Measurements from ENCODE around the gene FHIT. TPM values are rescaled to one million over a fixed set of nuclear protein-coding genes. Genes with fewer than 3 reads are reported as not detected.
"Not testable (repeated sequence)": the region's sequence is repeated elsewhere in the genome, so short reads cannot be mapped to it uniquely, and the experiment has no call there.

FHIT gene
- total RNA-seq, 1 donor = 16.9 TPM

DNA sequence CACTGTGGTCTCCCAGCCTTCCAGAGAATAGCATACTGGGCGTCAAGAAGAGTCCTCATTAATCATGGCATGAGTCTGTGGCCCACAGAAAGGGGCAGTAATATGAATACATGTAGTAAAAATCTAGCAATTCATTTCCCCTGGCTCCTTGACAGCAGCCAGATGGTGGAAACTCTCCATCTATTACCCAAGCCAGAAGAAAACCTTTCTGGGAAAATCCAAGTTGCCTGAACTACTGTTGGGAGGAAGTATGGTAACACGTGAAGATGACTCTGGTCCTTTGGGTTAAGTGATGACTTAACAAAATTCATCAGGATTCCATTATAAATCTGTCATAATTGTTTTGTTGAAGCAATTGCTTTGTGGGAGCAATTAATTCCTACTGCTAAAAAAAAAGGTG is 530.5 kb downstream of the FHIT start:
- no peaks in the 10 kb centered on the region for H3K4me1 ChIP-seq (ENCODE audit: insufficient read depth, low read length)
- H3K9me3 ChIP-seq (ENCODE audit: low read depth, low read length) = no peaks in the 10 kb centered on the region
- no peaks in the 10 kb centered on the region for H3K27me3 ChIP-seq (ENCODE audit: insufficient read depth, low read length)

DNA sequence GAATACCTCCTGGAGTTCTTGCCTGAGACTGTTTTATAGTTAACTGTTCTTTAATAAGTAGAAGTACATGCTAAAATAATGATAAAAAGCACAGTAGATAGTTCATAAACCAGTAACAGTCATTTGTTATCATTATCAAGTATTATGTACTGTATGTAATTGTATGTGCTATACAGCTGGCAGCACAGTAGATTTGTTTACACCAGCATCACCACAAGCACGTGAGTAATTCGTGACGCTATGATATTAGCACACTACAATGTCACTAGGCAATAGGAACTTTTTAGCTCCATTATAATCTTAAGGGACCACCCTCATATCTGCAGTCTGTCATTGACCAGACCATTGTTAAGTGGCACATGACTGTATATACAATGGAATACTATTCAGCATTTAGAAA is 534.7 kb downstream of the FHIT start:
- Histone ChIP-seq H3K27me3 (ENCODE audit: insufficient read depth, low read length) (no peaks in the 10 kb centered on the region), H3K4me1 (ENCODE audit: insufficient read depth, low read length) (no peaks in the 10 kb centered on the region), H3K9me3 (ENCODE audit: low read depth, low read length) (no peaks in the 10 kb centered on the region), H3K4me3 (ENCODE audit: low read length) (no peak overlapping the region)

More for the DNA sequence above, 530.5 kb downstream of the FHIT start:
- H3K4me3 ChIP-seq (ENCODE audit: low read length) = no peak overlapping the region

DNA sequence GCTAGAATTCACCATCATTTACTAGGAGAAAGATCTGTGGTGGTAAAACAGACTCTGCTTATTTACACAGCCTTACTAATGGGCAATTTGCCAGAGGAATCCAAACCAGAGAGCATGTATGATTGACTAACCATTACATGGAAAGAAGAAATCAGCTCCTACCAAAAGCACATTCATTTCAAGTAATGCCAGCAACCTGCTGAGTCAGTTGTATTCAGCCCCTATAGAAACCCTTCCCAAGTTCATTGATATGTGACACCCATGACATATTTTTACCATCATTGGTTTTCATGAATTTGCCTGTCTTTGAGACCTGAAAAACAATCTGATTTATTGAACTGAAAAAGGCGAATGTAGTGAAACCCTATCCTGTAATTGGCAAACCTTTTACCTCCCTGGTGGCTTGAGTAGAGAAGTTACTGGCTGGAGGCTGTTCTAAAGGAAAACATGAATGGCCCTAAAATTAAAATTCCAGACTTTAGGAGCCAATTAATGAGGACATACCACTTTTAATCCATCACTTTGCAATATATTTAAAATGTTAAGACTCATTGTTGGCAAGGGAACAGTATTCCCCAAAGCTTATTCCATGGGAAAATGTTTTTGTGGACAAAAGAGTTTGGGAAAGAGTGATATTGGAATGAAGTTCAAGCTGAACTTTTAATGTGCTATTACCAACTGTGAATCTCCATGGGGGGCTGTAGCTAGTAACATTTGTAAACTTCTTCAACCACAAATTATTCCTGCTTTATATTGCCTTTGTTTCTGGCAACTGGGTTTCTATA is 542.9 kb downstream of the FHIT start:
- no peaks in the 10 kb centered on the region for H3K27me3 ChIP-seq (ENCODE audit: insufficient read depth, low read length)
- H3K9me3 ChIP-seq (ENCODE audit: low read depth, low read length) = no peaks in the 10 kb centered on the region
- H3K4me1 ChIP-seq (ENCODE audit: insufficient read depth, low read length) = no peaks in the 10 kb centered on the region

DNA sequence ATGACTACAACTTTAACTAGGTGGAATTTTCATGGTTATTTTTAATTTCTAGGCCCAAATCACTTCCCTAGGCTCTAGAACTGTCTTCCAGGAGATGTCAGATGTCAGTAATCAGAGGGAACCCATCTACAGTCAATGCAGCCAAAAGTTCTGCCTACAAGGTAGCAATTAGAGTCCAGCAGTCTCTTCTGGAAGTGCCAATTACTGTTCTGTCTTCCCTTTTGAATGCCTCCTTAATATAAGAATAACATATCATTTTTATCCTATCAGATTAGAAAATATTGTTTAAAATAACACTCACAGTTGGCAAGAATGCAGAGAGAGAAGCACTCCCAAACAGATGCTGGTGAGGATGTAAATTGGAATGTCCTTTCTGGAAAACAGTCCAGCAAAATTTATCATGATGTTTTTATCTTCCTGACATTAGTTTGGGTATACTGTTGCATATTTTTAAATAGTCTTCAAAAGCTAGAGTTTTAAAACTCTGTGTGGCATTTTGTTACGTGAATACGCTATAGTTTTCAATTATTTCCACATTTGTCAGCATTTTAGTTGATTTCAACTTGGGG is 543.7 kb downstream of the FHIT start:
- Histone ChIP-seq H3K27me3 (ENCODE audit: insufficient read depth, low read length) (no peaks in the 10 kb centered on the region), H3K4me3 (ENCODE audit: low read length) (no peak overlapping the region), H3K4me1 (ENCODE audit: insufficient read depth, low read length) (no peaks in the 10 kb centered on the region), H3K9me3 (ENCODE audit: low read depth, low read length) (no peaks in the 10 kb centered on the region)

More for the DNA sequence above, 542.9 kb downstream of the FHIT start:
- no peak overlapping the region for H3K4me3 ChIP-seq (ENCODE audit: low read length)

DNA sequence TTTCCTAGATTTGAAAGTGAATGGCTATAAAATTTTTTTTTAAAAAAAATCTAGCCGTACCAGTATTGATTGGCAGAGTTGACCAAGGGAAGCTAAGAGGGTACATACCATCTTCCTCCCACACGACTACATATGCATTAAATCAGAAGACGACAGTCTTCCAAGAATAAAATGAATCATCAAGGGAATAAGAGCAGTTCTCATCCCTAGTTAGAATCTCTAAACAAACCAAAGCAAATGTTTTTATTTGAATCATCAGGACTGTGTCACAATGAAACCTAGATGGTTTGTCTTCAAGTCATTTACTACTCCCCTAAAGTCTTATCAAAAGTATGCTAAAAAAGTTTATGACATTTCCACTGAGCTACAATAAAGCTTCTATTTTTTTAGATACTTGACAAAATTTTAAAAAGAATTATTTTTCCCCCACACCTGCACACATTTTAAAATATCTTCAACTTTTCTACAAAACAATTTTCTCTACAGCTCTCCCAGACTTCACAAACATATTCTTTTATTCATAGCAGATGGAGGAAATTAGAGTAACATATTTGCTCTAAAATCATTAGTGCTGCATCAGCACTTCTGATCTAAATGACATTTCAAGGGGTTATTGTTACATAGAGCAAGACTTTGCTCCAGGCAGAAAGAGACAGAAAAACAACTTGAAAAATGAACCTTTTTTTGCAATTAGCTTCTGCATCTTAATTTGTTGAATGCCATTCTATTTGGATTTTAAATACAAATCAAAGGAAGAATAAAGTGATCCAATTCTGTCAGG is 547.1 kb downstream of the FHIT start:
- Histone ChIP-seq H3K27me3 (ENCODE audit: insufficient read depth, low read length) (no peaks in the 10 kb centered on the region), H3K4me1 (ENCODE audit: insufficient read depth, low read length) (no peaks in the 10 kb centered on the region), H3K9me3 (ENCODE audit: low read depth, low read length) (no peaks in the 10 kb centered on the region), H3K4me3 (ENCODE audit: low read length) (no peak overlapping the region)

DNA sequence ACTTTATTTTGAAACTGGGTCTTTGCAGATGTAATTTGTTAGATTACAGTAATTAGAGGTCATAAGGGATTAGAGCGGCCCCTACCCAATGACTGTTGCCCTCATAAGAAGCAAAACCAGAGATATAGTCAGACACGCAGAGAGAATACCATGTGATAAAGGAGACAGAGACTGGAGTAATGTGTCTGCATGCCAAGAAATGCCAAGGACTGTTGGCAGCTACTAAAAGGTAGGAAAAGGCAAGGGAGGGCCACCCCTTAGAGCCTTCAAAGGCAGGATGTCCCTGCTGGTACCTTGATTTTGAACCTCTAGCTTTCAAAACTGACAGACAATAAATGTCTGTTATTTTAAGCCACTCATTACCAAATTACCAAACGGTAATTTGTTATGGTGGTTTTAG is 548.2 kb downstream of the FHIT start:
- no peaks in the 10 kb centered on the region for H3K4me1 ChIP-seq (ENCODE audit: insufficient read depth, low read length)
- no peak overlapping the region for H3K4me3 ChIP-seq (ENCODE audit: low read length)
- no peaks in the 10 kb centered on the region for H3K27me3 ChIP-seq (ENCODE audit: insufficient read depth, low read length)
- no peaks in the 10 kb centered on the region for H3K9me3 ChIP-seq (ENCODE audit: low read depth, low read length)

DNA sequence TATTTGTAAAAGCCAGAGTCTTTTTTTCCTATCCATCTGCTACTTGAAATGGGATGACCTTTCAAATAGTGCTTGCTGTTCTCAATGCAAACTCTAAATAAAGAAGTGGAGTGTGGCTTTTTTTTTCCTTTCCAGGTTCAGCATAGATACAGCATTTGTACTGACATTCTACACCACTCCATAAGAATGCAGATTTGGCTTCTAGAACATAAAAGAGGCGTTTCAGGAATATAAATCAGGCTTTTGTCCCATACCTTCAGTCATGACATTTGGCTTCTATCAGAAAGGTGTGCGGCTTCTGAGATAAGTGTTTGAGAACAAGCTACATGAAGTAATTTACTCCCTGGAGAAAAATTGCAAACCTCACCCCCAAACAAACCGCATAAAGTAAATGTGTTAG is 553.1 kb downstream of the FHIT start:
- Histone ChIP-seq H3K9me3 (ENCODE audit: low read depth, low read length) (no peaks in the 10 kb centered on the region), H3K27me3 (ENCODE audit: insufficient read depth, low read length) (no peaks in the 10 kb centered on the region), H3K4me1 (ENCODE audit: insufficient read depth, low read length) (no peaks in the 10 kb centered on the region), H3K4me3 (ENCODE audit: low read length) (no peak overlapping the region)

DNA sequence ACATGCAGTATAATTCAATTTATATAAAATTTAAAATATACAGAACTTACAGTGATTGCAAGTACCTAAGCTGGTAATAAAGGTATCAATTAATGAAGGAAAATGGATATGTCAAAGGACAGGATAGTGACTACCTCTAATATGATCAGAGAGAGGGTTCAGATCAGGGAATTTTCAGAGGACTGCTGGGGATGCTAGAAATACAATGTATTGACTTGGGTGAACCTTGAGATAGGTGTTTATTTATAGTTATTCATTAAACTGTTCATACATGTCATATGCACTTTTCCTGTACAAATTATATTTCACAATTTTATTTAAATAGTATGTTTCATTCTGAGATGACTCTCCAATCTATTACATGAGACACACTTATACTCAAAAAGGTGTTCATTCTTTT is 554.1 kb downstream of the FHIT start:
- H3K4me1 ChIP-seq (ENCODE audit: insufficient read depth, low read length) = no peaks in the 10 kb centered on the region
- H3K27me3 ChIP-seq (ENCODE audit: insufficient read depth, low read length) = no peaks in the 10 kb centered on the region
- H3K4me3 ChIP-seq (ENCODE audit: low read length) = no peak overlapping the region
- no peaks in the 10 kb centered on the region for H3K9me3 ChIP-seq (ENCODE audit: low read depth, low read length)

DNA sequence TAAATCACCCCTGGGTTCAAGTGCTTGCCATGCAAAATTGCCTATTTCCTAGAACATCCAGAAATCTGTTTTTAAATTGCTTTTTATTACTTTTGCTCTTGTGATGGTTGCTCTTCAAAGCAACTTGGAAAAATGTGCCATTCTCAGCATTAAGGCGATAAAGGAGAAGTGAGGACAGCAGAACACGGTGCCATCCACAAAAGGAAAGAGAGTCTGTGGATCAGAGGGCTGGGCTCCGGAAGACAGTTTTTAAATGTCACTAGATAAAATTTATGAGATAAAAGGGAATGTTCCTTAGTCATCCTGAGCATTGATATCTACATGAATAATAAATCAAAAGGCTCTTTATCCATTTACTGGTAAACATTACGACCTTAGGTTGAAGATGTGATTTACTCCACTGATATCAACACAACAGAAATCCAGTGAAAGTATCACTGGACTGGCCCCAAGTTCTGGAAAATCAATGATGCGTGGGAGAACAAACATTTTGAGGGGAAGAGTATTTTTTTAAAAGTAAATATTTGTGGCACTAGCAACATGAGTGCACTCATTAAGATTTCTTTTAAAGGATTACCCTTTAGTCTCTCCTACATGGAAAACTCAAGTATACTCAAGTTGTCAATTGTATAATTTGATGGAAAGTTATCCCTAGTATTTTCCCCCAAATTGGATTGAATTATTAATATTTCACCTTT is 554.7 kb downstream of the FHIT start:
- Histone ChIP-seq H3K4me1 (ENCODE audit: insufficient read depth, low read length) (no peaks in the 10 kb centered on the region), H3K9me3 (ENCODE audit: low read depth, low read length) (no peaks in the 10 kb centered on the region), H3K27me3 (ENCODE audit: insufficient read depth, low read length) (no peaks in the 10 kb centered on the region), H3K4me3 (ENCODE audit: low read length) (no peak overlapping the region)

DNA sequence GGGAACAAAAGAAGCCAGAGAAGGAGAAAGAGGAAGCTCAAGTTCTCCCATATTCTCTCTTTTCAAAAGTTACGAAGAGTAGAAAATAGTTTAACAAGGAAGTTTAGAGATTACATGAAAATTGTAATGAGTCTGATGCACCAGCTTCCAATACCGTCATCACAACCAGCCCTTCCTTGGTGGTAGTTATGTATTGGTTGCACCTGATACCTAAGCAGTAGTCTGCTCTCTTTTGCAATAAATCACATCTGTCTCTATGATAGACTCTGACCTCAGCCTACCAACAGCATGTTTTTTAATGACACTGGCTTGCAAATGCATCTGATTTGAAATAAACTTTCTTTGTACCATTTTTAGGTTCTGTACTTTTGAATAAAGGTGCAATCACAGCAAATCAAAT is 575.8 kb downstream of the FHIT start:
- H3K9me3 ChIP-seq (ENCODE audit: low read depth, low read length) = no peaks in the 10 kb centered on the region
- no peaks in the 10 kb centered on the region for H3K4me1 ChIP-seq (ENCODE audit: insufficient read depth, low read length)
- no peaks in the 10 kb centered on the region for H3K27me3 ChIP-seq (ENCODE audit: insufficient read depth, low read length)
- no peak overlapping the region for H3K4me3 ChIP-seq (ENCODE audit: low read length)

DNA sequence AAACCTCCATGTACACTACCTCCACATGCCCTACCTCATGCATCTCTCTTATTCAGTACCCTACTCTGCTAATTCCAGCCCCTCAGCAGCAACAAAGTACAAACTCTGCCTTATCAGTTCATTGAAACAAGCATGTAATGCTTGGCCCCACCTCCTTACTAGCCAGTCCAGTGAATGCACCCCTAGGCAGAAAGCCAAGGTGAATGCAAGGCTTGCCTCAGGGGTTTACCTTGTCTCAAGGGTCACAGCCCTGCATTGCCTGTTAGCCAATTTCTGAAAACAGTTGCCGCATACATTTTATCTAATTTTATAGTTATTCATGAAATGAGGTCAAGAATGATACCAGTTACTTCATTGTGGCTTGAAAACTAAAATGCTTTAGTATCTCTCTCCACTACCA is 576.4 kb downstream of the FHIT start:
- no peaks in the 10 kb centered on the region for H3K4me1 ChIP-seq (ENCODE audit: insufficient read depth, low read length)
- no peaks in the 10 kb centered on the region for H3K27me3 ChIP-seq (ENCODE audit: insufficient read depth, low read length)
- no peaks in the 10 kb centered on the region for H3K9me3 ChIP-seq (ENCODE audit: low read depth, low read length)
- H3K4me3 ChIP-seq (ENCODE audit: low read length) = no peak overlapping the region

DNA sequence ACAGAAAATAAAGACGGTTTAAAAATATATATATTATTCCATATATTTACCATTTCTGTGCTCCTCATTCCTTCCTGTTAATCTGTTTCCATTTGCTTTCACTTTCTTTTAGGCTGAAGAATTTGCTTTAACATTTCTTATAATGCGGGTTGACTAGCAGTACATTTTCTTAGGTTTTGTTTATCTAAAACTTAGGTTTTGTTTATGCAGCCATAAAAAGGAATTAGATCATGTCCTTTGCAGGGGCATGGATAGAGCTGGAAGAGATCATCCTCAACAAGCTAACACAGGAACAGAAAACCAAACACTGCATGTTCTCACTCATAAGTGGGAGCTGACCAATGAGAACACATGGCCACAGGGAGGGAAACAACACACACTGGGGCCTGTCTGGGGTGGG is 578.1 kb downstream of the FHIT start:
- no peaks in the 10 kb centered on the region for H3K9me3 ChIP-seq (ENCODE audit: low read depth, low read length)
- no peaks in the 10 kb centered on the region for H3K27me3 ChIP-seq (ENCODE audit: insufficient read depth, low read length)
- H3K4me3 ChIP-seq (ENCODE audit: low read length) = no peak overlapping the region
- no peaks in the 10 kb centered on the region for H3K4me1 ChIP-seq (ENCODE audit: insufficient read depth, low read length)

DNA sequence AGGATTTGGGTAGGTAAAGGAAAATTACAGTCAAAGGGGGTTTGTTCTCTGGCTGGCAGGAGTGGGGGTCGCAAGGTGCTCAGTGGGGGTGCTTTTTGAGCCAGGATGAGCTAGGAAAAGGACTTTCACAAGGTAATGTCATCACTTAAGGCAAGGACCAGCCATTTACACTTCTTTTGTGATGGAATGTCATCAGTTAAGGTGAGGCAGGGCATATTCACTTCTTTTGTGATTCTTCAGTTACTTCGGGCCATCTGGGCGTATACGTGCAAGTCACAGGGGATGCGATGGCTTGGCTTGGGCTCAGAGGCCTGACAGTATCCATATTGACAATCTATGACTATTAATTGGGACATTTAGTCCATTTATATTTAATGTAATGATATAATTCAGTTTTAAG is 578.9 kb downstream of the FHIT start:
- H3K27me3 ChIP-seq (ENCODE audit: insufficient read depth, low read length); H3K4me3 ChIP-seq (ENCODE audit: low read length); H3K9me3 ChIP-seq (ENCODE audit: low read depth, low read length); H3K4me1 ChIP-seq (ENCODE audit: insufficient read depth, low read length): not testable (repeated sequence)

DNA sequence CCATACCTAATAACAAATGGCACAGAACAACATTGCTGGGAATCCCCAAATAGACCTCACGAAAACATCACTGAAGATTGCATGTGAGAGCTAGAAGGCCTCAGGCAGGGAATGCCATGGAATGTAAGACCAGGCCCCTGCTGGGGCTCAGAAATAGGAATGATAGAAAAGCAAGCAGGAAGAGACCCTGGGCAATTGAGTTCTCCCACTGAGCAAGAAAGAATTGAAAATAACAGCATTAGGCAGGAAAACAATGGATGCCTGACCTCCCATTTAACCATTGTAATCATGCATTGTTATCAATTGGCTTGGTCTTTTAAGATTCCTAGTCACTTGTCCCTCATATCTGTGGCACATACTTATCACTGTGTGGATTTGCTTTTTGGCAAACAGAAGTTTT is 581.6 kb downstream of the FHIT start:
- Histone ChIP-seq H3K9me3 (ENCODE audit: low read depth, low read length) (no peaks in the 10 kb centered on the region), H3K4me1 (ENCODE audit: insufficient read depth, low read length) (no peaks in the 10 kb centered on the region), H3K4me3 (ENCODE audit: low read length) (no peak overlapping the region), H3K27me3 (ENCODE audit: insufficient read depth, low read length) (no peaks in the 10 kb centered on the region)

DNA sequence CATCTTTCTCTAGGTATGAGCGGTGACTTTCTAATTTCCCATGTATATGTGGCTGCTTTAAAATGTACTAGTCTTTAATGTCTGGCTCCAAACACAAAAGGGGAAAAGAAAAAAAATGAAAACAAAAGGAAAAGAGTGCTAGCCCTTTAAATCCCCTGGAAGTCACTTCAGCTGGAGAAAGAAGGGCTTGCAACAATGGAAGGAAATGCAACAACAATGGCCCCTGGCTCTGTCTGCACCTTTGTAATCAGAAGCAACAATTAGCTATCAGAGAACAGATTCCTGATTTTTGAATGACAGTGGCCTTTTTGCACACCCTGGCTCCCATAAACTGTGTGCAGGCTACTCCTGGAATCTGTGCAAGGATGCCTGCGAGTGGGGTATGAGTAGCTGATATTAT is 591.2 kb downstream of the FHIT start:
- Histone ChIP-seq H3K4me3 (ENCODE audit: low read length) (no peak overlapping the region), H3K4me1 (ENCODE audit: insufficient read depth, low read length) (no peaks in the 10 kb centered on the region), H3K9me3 (ENCODE audit: low read depth, low read length) (no peaks in the 10 kb centered on the region), H3K27me3 (ENCODE audit: insufficient read depth, low read length) (no peaks in the 10 kb centered on the region)

Measured in mononuclear cell (primary cell).